GM18870 (cell line): ENCODE measurements around the gene SYNM.

ENCODE experiments used
- ATAC-seq: cut with Tn5 transposase; IDR thresholded peaks from one replicate; pipeline ENCODE4 v1.9.1; 2021; ENCODE audit warnings: moderate library complexity; ENCODE audit not compliant: unreplicated experiment

The SYNM gene

DNA sequence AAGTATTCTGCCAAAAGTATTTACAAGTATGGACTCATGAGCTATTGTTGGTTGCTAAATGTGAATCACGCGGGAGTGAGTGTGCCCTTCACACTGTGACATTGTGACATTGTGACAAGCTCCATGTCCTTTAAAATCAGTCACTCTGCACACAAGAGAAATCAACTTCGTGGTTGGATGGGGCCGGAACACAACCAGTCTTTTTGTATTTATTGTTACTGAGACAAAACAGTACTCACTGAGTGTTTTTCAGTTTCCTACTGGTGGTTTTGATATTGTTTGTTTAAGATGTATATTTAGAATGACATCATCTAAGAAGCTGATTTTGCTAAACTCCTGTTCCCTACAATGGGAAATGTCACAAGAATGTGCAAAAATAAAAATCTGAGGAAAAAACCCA, 30.3 kb downstream of the SYNM start:
- ATAC-seq: peak; percentile 80

DNA sequence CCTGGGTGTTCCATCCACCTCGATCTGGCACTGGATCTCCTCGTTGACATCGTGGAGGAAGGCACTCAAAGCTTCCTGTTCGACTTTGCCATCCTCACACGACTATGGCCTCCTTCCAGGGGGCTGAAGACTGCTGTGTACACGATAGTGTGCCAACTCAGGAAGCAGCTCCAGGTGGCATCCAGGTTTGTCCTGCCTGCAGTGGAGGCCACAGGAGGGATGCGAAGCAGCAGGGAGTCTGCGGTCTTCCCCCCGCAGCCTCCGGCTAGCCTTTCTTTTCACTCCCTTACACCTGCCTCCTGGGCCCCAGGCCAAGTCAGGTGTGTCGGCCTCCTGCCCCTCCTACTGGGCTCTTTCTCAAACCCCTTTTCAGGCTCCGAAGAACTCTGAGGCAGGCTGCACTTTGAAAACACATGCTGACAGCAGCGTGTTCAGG, 32.2 kb downstream of the SYNM start:
- ATAC-seq: no peak

DNA sequence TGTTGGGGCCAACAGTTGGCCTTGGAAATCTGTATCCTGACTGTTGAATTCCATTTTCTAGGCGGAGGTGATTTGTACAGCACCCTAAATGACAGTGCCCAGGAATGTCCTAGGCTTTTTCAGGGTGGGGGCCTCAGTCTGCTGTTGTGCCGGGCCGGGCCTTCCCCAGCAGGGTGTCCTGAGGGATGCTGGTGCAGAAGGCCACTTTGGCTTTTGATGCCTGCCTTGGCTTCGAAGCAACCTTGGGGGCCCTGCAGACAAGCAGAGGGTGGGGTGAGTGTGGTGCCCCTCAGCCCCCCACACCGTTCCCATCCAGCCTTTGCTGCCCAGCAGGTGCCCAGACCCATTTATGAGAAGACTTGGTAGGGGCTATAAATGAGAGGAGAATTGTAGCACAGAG, 33.0 kb downstream of the SYNM start:
- no peak for ATAC-seq

GRCh38 chr15:99138491-99138982, 33.7 kb downstream of the SYNM start:
- no peak for ATAC-seq

DNA sequence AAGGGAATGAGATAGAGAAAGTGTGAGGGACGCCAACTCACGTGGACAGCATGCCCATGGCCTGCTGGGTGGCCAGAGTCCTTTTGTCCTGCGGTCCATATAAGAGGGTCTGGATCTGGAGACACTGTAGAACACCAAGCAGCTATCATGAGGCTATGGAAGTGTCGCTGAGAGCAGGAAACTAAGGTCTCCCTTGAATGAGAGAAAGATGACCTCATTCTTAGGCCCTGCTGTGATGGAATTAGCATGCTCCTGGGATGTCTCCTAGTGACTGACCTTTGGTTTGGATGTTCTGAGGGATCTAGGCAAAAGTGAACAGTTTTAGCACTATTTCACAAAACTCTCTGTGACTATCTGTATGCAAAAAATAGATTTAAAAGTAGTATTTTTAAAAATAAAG, 34.4 kb downstream of the SYNM start:
- no peak for ATAC-seq

DNA sequence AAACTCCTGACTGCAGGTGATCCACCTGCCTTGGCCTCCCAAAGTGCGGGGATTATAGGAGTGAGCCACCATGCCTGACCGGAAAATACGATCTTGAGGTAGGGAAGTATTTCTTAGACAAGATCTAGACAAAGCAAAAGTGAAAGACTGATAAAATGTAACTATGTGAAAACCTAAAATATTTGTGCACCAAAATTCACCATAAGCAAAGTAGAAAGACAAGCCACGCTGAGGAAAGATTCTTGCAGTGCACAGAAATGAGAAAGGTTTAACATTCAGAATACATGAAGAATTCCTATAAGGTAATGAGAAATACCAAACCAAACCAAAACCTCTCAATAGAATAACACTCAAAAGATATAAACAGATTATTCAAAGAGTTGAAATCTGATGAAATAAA, 35.7 kb downstream of the SYNM start:
- no peak for ATAC-seq

DNA sequence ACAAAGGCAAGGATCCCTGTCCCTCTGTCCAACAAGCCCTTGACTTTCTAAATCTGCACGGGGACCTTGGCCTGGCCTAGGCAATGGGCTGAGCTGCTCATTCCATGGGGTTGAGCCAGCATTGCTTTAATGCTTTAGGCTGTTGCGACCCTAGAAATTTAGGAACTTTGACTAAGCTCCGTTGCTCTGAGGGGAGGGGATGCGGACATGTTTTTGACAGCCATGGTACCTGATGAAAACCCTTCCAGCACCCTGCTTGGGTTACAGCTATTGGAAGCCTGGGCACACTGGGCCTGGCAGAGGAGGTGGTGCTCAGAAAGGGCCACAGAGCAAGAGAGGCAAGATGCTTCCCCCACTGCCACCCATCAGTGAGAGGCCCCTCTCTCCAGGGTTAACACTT, 37.1 kb downstream of the SYNM start:
- no peak for ATAC-seq

GRCh38 chr15:99142562-99142961, 37.7 kb downstream of the SYNM start:
- ATAC-seq: no peak

DNA sequence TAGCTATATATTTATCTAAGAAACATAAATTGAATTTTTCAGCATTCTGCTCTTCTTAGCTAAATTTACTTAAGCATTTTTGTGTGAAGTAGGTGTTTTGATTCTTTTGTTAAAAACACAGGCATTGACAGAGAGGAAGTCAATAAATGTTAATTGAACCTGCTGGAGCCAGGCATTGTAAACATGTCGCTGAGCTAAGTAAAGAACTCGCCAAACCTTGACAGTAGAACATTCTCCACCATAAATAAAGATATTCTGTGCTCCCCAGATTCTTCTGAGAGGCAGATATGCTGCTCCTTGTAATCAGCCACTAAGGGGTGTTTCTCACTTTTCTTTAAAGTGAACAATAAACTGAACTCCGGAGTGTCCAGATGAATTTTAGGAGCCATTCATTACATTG, 38.4 kb downstream of the SYNM start:
- no peak for ATAC-seq

DNA sequence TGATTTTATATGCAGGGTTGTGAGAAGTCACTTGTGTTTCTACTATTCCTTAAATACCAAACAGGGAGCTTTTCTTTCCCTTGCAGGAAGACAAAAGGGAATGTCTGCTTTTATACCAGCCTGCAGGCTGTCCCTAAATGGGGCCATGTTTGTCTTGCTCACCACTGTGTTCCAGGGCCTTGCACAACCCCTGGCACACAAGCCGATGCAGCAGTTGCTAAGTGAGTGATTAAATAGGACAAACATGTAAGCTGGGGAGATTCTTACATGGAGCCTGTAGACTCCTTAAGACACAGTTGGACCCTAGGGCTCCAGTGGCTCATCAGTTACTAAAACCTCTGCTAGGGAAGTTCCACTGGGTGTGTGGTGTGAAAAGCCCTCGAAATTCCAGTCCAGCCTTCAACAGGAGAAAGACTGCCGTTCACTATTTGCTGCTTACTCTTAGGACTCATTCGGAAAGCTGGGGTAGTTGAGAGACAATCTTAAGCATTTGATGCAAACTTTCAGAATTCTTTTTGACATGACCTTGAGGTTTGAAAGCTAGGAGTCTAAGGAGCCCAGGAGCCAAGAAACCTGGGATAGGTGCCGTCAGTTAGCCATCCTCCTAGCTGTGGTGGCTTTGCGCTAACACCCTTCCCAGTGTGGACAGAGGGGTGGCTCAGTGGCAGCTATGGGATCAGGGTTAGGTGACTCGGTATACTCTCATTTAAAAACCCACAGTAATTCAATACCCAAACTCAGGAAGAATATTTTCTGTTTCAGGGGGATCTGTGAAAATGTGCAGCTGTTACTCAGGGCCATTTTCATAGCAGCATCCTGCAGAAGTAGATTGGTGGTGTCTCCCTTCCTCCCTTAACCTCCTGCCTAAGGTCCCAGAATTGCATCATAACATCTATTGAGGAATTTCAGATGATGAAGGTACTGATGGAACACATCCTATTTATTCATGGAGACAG, 39.1 kb downstream of the SYNM start:
- ATAC-seq: no peak

- no peak for ATAC-seq
Measured at GRCh38 chr15:99145005-99145404, 40.1 kb downstream of the SYNM start.

DNA sequence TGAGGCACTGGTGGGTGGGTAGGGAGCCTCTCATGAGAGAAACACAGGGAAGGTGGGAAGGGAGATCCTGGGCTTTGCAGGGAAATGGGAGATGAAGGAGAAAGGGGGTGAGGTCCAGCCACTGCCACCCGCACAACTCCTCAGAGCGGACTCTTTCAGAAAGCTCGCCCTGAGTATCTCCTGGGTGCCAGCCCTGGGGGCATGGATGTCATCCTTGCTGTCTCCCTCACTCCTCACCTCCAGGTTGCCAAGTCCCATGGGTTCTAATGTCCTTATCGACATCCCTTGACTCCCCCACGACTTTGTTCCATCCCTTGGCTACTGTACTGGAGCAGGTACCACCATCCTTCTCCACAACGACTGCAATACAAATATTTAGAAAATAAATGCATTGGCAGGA, 40.9 kb downstream of the SYNM start:
- ATAC-seq: no peak

DNA sequence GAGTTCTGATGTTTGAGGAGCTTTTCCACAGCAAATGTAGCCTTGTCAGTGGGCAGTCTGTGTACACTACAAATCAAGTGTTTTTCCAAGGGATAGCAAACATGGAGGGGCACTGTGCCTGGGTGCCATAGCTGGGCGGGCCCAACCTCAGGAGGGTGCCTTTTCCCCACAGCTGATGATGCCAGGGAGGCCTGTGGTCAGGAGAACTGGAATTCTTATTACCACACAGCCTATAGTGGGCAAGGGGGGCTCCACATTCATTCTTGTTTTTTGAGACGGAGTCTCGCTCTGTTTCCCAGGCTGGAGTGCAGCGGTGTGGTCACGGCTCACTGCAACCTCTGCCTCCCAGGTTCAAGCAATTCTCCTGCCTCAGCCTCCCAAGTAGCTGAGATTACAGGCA, 41.8 kb downstream of the SYNM start:
- no peak for ATAC-seq

- ATAC-seq: no peak
Measured at GRCh38 chr15:99148851-99149276, 44.0 kb downstream of the SYNM start.

DNA sequence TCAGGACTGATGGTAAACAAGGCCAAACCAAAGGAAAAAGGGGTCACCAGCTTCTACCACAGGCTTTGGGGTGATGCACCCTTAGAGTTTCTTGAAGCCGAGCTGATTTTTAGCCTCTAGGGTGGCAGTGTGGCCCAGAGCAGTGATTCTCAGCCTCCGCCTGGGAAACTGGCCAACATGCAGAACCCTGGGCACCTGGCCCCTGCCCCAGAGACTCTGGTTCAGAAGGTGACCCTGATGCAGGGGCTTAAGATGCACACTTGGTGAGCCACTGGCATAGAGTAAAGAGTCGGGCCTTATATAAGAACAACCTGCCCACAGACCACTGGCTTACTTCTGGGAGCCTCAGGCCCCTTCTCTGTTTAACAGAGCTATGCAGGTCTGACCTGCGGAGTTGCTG, 44.5 kb downstream of the SYNM start:
- no peak for ATAC-seq

DNA sequence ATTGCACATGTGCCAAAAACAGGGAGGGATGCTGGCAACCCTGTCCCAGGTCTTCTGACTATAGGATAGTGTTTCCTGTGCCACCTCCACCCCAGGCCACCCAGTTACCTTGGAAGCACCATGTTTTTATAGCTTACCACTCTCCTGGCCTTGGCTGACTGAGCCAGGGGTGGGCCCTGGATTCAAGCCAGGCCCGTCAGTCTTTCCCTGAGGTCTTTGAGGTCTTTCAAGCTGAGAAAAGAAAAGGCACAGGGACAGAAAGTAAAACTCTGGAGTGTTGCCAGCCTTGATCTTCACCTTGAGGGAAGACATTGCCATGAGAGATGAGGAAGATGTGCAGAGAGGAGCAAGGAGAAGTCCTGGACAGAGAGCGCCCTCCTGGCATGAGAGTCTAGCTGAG, 46.3 kb downstream of the SYNM start:
- no peak for ATAC-seq

- ATAC-seq: no peak
Measured at GRCh38 chr15:99153026-99153535, 48.2 kb downstream of the SYNM start.

- ATAC-seq: no peak
Measured at GRCh38 chr15:99154271-99154670, 49.4 kb downstream of the SYNM start.

DNA sequence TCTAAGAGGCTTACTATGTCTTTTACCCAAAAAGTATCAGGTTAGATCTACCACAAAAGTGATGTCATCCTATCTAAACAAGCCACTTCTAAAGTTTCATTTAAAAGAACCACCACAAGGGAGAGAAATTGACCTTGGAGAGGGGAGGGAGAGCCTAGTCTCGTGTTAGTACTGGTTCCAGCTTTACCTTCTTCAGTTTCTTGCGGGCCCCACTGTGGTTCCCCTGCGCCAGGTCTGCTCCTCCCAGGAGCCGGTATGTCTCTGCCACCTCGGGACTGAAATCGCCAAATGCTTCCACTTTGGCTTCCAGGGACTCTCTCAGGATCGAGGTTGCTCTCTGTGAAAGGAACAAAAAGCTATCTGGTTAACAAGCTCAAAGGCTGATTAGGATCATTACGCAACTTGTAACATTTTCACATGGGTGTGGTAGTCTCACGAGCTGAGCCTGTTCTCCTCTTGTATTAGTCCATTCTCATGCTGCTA, 51.1 kb downstream of the SYNM start:
- no peak for ATAC-seq

DNA sequence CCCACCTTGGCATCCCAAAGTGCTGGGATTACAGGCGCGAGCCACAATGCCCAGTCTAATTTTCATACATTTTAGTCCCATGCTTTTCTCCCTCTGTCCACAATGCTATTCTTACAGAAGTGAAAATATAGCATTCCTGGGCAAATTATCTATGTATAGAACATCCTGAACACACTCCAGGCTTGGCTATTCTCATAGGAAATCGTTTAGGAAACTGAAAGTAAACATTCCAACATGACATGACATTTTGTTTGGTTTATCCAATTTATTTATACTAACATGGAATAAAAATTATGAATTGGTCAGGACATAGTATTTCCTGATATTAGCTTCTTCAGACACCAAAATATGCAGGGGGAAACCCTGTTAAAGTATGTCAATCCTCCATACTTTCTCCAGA, 52.6 kb downstream of the SYNM start:
- no peak for ATAC-seq

DNA sequence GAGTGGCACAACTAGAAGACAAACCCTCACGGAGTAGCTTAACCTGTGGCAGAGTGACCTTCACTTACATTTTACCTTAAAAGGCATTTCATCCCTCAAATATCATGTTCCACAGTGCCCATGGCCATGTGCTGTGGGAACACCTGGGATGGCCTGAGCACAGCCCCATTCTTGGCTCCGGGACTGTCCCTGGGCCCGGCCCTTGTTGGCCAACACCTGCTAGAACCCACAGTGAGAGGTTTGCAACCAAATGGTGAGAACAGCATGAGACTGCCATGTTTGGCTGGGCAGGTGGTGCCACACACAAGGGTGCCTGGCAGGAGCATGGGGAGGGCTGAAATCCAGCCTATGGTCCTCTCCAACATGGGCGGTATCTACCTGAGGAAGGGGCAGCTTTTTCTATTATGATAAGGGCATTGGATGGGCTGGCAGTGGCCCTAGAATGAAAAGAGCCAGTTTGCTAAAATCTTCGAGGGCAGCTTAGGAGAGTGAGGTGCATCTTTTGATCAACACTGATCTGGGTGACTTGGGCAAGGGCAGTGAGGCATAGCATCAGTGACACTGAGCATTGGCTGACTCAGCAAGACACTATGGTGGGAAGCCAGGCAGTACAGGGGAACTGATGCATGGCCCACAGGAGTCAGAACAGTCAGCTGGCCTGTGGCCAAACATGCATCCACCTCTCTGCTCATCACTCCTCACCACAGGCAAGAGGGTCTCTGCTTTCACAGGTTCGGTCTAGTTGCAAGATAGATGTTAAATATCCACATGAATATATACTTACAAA, 53.9 kb downstream of the SYNM start:
- ATAC-seq: no peak
